ENCODE measurements around the gene BNIP3.

Gene BNIP3

DNA sequence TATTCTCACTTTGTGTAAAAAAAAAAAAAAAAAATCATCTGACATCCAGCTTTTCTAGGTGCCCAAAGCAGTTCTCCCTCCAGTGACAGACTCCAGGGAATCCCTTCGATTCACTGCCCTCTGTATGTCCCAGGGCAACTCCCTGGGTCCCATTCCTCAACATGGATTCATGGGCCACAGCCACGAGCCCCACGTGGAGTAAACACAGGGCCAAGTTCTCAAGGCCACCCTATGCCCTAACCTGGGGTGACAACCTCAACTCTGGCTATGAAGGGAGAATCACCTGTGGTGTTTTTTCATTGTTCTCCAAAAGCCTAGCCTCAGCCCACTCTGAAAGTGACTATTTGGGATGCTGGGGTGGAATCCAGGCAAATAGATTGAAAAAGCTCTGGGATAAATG is 3.4 kb downstream of the BNIP3 start:
- no peak for DNase-seq (ENCODE audit: low spot score)

GRCh38 chr10:131977323-131978096 is 4.2 kb downstream of the BNIP3 start:
- no peak for DNase-seq (ENCODE audit: low spot score)

- DNase-seq (ENCODE audit: low spot score), result no peak
Measured at GRCh38 chr10:131975796-131976195, 5.9 kb downstream of the BNIP3 start.

- DNase-seq (ENCODE audit: low spot score), result no peak
Measured at GRCh38 chr10:131975003-131975402, 6.7 kb downstream of the BNIP3 start.

DNA sequence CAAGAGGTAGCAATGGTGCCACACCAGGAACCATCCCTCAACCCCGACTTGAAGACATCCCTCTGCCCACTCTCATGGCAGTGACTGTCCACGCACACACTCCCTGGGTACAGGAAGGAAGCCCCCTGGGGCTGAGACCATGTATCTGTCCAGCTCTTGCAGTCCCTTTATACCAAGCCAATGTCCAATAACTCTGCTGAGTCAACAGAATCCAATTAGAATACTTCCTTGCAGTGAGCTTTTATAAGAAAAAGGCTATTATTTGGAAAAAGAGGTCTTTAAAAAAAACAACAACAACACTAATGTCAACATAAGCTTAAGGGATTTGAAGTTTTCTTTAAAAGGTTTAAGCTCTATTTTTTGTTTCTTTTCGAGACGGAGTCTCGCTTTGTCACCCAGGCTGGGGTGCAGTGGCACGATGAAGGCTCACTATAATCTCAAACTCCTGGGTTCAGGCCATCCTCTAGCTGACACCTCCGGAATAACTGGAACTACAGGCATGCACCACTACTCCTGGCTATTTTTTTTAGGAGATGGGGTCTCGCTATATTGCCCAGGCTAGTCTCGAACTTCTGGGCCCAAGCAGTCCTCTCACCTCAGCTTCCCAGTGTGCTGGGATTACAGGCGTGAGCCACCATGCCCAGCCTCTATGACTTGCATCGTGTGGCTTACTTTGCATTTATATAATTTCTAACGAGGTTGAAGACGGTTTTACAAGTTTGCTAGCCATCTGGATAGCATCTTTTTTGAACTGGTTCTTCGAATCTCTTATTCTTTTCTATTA is 7.5 kb downstream of the BNIP3 start:
- no peak for DNase-seq (ENCODE audit: low spot score)

DNA sequence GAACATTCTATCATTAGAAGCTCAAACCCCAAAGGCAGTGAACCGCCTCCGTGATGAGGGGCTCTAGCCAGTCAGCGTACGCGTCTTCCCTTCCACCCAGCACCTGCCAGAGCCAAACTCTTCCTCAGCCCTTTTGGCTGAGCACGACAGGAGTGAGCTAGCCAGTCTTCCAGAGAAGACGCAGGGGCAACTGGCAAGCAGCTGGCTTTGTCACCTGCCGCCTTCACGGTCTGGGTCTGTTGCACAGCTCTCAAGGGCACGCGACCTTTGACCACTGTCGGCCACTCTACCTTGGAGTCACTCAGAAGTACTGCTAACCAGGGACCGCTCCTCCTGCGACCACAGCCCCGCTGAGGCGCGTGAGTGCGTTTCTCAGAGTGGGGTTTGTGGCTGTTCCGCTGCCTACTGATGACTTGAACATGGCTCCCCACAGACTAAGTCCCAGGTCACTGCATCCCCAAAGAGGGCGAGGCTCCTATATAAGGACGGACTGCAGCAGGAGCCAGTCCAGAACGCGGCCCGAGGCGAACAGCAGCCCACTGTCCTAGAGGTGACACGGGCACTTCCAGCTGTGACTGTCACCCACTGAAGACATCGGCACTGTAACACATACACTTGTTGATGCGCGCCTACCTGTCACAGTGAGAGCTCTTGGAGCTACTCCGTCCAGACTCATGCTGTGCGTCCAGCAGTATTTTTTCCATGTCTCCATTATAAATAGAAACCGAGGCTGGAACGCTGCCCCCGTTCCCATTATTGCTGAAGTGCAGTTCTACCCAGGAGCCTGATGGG is 8.4 kb downstream of the BNIP3 start:
- no peak for DNase-seq (ENCODE audit: low spot score)

DNA sequence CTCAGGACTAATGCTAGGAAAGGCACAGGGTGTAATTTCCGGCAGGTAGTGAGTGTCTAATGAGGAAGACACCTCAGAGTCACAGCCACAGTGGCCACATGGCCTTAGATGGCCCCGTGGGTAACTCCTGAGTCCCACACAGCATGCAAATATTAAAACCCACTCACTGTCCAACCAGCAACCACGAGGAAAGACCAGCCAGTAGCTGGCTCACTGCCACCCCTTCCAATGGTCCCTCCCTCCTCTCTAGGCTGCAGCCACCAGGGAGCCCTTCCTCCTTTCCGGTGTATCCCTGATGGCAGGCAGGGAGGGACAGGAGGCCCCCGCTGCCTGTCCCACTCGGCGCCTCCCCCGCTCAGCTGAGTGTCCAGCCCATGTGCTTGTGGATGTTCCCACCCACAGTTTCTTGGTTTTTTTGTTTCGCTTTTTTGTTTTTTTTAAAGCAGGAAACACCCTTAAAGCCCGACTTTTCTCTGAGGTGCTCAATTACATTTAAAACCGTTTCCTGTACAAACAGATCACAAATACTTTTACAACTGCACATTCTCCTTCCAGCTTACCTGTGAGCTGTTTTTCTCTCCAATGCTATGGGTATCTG is 9.2 kb downstream of the BNIP3 start:
- no peak for DNase-seq (ENCODE audit: low spot score)

GRCh38 chr10:131971591-131971990 is 10.1 kb downstream of the BNIP3 start:
- DNase-seq (ENCODE audit: low spot score), result no peak

DNA sequence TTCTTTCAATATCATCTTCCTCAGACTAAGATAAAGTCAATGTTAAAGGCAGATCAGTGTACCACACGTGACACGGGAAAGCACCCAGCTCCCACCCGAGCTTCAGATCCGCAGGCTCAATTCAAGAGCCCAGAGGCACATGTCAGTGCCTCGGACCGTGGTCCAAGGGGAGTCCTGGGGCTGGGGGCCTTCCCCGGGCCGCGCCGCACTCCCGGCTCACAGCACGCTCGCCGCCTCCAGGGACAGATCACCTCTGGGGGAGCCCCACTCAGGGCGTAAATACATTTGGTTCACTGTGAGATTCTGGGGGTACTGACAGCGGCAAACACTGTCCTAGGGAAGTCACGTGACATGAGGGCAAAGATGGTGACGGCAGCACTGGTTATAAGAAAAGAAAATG is 10.8 kb downstream of the BNIP3 start:
- no peak for DNase-seq (ENCODE audit: low spot score)

GRCh38 chr10:131968949-131969348 is 12.8 kb downstream of the BNIP3 start:
- no peak for DNase-seq (ENCODE audit: low spot score)

GRCh38 chr10:131964298-131964697 is 17.4 kb downstream of the BNIP3 start:
- no peak for DNase-seq (ENCODE audit: low spot score)

DNA sequence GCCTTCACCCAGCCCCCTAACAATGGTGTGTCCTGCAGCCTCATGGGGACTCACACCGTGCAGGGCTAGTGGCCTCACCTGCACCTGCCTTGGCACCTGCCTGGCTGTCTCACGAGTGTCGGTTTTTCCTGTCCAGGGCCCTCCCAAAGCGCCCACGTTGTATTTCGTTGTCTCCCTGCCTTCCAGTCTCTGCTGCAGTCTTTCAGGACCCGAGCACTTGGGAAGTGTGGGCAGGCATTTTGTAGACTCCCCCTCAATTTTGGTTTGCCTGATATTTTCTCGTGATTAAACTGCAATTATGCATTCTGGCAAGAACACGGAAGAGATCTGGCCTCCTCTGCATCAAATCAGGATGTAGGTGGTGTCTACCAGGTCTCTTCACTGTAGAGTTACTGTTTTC is 17.9 kb downstream of the BNIP3 start:
- no peak for DNase-seq (ENCODE audit: low spot score)

GRCh38 chr10:131963350-131963749 is 18.4 kb downstream of the BNIP3 start:
- no peak for DNase-seq (ENCODE audit: low spot score)

DNA sequence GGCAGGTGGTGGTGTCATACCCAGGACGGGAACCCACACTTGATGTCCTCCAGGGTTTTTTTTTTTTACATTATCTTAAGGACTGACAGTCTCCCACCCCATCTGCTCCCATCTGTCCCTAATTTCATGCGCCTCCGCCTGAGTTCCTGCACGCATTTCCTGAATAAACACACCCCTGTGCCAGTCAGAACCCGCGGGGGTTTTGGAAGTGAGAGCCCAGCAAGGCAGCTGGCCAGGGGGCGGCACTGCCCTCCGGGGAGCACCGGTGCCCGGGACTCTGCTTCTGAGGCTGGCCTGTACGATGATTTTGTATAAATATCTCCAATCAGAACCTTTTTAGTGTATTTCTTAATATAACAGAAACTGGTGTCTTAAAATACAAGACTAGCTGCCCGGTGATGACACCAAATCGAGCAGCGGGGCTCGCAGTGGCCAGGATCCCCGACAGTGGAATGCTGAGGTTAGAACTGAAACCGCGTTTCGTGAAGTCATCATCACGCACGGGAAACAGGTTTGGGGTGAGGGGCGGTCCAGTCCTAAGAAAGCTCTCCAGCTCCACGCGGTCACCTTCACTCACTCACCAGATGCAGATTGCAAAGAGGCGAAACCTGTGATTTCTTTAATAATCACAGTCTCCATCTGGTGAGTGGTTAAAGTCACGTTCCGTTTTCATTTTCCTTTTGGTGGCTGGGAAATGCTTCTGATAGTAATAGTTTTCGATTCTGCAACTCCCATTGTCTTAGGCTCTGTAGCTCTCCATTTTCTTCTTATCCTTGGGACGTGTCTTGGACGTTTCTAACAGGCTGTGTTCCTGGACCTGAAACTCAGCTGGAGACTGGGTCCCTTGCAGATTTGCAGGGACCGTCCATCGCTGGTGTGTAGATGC is 19.7 kb downstream of the BNIP3 start:
- DNase-seq (ENCODE audit: low spot score), result no peak

- no peak for DNase-seq (ENCODE audit: low spot score)
Measured at GRCh38 chr10:131961047-131961776, 20.5 kb downstream of the BNIP3 start.

- no peak for DNase-seq (ENCODE audit: low spot score)
Measured at GRCh38 chr10:131960631-131961046, 21.1 kb downstream of the BNIP3 start.

DNA sequence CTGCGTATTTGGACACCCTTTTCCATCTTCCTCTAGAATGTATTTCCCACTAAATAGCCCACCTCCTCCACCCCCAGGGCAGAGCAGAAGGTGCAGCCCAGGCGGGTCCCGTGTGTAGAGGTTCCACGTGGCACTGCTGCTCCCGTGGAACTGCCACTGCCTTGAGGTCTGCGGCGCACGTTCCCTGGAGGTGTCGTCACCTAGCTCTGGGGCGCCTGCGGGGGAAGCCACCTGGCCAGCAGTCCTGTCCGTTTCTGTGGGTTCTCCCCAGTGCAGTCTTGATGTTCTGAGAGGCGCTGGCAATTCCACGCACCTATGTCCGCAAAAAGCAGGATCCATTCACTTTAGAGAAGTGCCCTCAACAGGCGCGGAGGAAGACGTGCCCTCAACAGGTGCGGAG is 21.9 kb downstream of the BNIP3 start:
- DNase-seq (ENCODE audit: low spot score), result no peak

DNA sequence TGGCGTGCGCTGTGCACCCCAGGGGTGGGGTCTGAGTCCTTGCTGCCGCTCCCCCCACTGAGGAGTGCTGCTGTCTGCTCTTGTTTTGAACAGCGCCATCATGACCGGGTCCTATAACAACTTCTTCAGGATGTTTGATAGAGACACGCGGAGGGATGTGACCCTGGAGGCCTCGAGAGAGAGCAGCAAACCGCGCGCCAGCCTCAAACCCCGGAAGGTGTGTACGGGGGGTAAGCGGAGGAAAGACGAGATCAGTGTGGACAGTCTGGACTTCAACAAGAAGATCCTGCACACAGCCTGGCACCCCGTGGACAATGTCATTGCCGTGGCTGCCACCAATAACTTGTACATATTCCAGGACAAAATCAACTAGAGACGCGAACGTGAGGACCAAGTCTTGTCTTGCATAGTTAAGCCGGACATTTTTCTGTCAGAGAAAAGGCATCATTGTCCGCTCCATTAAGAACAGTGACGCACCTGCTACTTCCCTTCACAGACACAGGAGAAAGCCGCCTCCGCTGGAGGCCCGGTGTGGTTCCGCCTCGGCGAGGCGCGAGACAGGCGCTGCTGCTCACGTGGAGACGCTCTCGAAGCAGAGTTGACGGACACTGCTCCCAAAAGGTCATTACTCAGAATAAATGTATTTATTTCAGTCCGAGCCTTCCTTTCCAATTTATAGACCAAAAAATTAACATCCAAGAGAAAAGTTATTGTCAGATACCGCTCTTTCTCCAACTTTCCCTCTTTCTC is 26.0 kb downstream of the BNIP3 start:
- DNase-seq (ENCODE audit: low spot score), result no peak

DNA sequence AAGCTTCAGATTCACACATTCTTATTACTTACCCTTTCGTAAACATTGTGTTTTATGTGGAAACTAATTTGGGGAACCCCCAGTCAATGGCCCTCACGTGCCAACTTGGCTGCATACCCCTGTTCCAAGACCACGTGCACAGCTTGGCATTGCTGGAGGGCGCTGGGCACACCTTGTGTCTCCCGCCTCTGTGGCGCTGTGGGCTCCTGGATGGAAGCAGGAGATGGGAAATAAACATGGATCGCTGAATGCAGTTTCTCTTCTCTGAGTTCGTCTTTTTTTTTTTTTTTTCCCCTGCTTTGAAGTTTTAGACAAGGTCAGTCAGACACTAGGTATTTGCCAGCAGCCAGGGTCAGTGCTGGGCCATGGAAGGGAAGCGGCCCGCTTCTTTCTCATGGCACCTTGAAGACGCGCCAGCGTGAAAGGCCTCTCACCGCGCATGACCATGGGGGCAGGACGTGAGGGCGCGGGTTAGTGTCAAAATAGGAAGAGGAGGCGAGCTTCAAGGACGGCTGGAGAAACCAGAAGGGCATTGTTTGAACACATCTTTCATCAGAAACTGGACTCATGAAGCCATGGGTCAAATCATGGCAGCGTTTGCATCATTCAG is 27.3 kb downstream of the BNIP3 start:
- DNase-seq (ENCODE audit: low spot score), result no peak
